ENCODE data around the gene EXPH5. TPM values are rescaled to one million over a fixed set of nuclear protein-coding genes. Genes with fewer than 3 reads are reported as not detected.

EXPH5 gene
- total RNA-seq, 2 experiments from 2014 or later: 2.0 to 2.4 TPM

DNA sequence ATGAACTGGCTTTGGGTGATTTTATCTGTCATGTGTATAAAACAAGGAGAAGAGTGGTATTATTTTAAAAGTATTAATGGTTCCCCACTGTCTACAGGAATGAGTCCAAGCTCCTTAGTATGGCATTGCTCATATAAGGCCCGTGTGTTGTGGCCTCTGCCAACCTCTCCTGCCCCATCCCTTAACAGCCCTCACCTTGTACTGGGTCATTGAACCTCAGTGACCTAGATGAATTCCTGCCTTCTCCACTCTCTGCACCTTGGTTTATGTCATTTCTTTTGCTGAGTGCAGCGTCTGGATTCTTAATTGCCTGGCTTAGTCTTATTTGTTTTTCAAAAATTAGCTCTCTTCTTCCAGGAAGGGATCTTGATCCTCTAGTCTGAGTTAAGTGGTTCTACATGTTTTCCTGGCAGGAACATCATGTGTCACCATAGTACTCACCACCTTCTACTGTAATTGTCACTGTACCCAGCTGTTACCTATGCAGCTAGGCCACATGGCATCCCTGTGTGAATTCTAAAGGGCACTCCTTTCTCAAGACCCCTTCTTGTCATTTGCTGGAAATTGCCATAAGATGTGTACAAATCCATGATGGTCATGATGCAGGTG is 59.2 kb downstream of the EXPH5 start:
- POLR2A ChIA-PET: no interaction called here
- ATAC-seq: no peak
- H3K27me3 Mint-ChIP-seq: no peaks in the 10 kb centered on the region
- CTCF ChIA-PET: interaction anchor here (1.1 to 1.2 kb wide), 2 partner anchors 15 to 423 kb away, joined by 3 to 4 read pairs; no protein-coding TSS in a partner anchor
- no peak overlapping the region for H3K4me3 Mint-ChIP-seq
- no peak overlapping the region for H3K27ac Mint-ChIP-seq
- H3K9me3 Mint-ChIP-seq (ENCODE audit: low read depth): no peaks in the 10 kb centered on the region
- H3K36me3 Mint-ChIP-seq (ENCODE audit: low read depth): no peaks in the 10 kb centered on the region
- H3K4me1 Mint-ChIP-seq: peaks cover 5% of the 10 kb centered on the region
- DNase-seq: no peak
- intact Hi-C loops (cut with DNase I, micrococcal nuclease): no loop called here

DNA sequence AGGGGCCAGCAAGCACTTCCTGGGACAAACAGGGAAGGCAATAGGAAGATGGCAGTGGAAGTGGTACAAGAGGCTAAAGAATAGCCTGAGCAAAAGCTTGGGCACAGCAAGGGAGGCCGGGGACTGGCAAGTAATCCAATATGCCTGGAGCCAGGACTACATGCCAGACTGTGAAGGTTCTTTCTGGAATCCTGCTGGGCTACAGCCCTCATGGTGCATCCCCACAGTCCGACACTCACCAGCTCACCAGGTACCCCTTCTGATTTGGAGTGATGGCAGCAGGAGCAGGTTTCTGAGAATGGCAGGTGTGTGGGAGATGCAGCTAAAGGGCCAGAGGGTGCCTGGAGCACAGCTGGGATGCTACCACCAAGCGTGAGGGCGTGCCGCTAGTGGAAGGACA is 63.1 kb downstream of the EXPH5 start:
- DNase-seq (no peak), ATAC-seq (no peak)
- Mint-ChIP-seq H3K27ac (no peak overlapping the region), H3K36me3 (ENCODE audit: low read depth) (no peaks in the 10 kb centered on the region), H3K9me3 (ENCODE audit: low read depth) (no peaks in the 10 kb centered on the region), H3K27me3 (no peaks in the 10 kb centered on the region), H3K4me3 (no peak overlapping the region), H3K4me1 (peaks cover 2% of the 10 kb centered on the region)
- ChIA-PET CTCF (no interaction called here), POLR2A (interaction anchor here (0.5 kb wide), 1 partner anchor 396 kb away, joined by 7 read pairs; no protein-coding TSS in a partner anchor)
- intact Hi-C loops (cut with DNase I, micrococcal nuclease): no loop called here

DNA sequence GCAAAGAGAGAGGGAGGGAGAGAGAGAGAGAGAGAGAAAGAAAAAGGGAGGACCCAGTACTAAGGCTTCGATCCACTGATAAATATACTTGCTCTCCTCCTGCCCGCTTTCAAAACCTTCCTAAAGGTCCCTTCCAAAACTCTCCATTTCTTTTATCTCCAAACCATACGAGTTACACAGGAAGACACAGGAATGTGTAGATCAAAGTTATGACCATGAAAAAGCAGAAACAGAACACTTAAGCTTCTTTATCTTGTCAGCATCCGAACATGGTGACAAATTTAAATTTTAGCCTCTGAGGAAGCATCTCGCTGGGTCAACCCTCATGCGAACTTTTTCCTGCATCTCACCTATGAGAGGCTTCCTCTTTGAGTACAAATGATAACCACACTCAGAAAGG is 66.2 kb downstream of the EXPH5 start:
- Mint-ChIP-seq H3K4me3 (no peak overlapping the region), H3K27ac (no peak overlapping the region), H3K4me1 (peaks cover 2% of the 10 kb centered on the region), H3K27me3 (no peaks in the 10 kb centered on the region), H3K36me3 (ENCODE audit: low read depth) (no peaks in the 10 kb centered on the region), H3K9me3 (ENCODE audit: low read depth) (peaks cover 4% of the 10 kb centered on the region)
- CTCF ChIA-PET: no interaction called here
- POLR2A ChIA-PET: no interaction called here
- DNase-seq: no peak
- intact Hi-C loops (cut with DNase I, micrococcal nuclease): no loop called here
- no peak for ATAC-seq

DNA sequence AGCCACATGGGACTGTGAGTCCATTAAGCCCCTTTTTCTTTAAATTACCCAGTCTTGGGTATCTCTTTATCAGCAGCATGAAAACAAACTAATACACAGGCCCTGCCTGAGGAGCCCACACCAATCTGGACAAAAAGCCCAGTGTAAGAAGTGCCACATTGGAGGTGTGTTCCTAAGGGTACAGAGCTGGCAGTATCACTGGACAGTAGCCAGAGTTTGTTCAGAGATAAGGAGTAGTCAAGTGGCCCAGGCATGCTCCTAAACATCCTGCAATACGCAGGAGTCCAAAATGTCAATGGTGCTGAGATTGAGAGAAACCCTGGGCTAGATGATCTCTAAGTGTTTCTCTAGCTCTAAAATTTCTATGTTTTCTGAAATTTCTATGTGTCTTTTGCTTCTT is 68.4 kb downstream of the EXPH5 start:
- CTCF ChIA-PET: interaction anchor here (0.6 to 1.4 kb wide), 3 partner anchors 19 to 158 kb away, joined by 3 read pairs; no protein-coding TSS in a partner anchor
- DNase-seq (no peak), ATAC-seq (no peak)
- Mint-ChIP-seq H3K27ac (no peak overlapping the region), H3K4me1 (no peaks in the 10 kb centered on the region), H3K27me3 (no peaks in the 10 kb centered on the region), H3K4me3 (no peak overlapping the region), H3K36me3 (ENCODE audit: low read depth) (no peaks in the 10 kb centered on the region), H3K9me3 (ENCODE audit: low read depth) (peaks cover 4% of the 10 kb centered on the region)
- intact Hi-C loops (cut with DNase I, micrococcal nuclease): no loop called here
- POLR2A ChIA-PET: no interaction called here

DNA sequence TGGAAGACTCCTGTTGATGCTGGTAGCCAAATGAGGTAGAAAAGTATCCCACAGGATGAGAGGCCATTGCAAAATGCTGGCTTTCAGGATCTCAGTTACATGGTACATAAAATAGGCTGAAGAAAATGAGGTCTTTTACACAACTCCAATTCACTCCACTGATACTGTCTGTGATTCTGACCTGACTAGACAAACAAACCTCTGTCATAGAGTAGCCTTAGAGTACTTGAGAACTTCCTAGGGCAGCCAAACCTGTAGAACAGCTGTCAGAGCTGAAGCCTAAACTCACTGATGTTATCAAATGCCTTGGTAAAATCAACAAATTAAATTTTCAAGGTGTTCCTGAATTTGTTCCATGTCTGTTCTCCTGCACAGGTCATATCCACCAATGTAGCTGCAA is 69.1 kb downstream of the EXPH5 start:
- Mint-ChIP-seq H3K4me1 (no peaks in the 10 kb centered on the region), H3K36me3 (ENCODE audit: low read depth) (no peaks in the 10 kb centered on the region), H3K4me3 (no peak overlapping the region), H3K27ac (no peak overlapping the region), H3K27me3 (no peaks in the 10 kb centered on the region), H3K9me3 (ENCODE audit: low read depth) (peaks cover 4% of the 10 kb centered on the region)
- no peak for ATAC-seq
- POLR2A ChIA-PET: no interaction called here
- CTCF ChIA-PET: no interaction called here
- no peak for DNase-seq
- intact Hi-C loops (cut with DNase I, micrococcal nuclease): no loop called here

DNA sequence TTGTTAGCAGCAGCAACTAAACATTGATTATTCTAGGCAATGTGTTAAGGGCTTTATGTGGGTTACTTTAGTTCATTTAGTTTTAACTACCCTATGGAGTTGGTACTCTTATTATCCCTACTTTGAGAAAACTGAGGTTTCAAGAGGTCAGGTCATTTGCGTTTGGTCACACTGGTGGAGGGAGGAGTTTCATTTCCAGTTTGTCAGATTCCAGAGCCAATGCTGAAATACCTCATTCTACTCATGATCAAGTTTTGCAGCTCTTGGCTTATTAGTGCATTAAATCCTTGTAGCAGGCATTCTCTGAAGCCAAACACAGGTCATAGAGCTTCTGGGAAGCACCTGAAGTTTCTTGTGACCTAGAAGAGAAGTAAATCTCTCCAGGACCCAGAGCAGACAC is 71.2 kb downstream of the EXPH5 start:
- ATAC-seq: no peak
- POLR2A ChIA-PET: no interaction called here
- CTCF ChIA-PET: no interaction called here

DNA sequence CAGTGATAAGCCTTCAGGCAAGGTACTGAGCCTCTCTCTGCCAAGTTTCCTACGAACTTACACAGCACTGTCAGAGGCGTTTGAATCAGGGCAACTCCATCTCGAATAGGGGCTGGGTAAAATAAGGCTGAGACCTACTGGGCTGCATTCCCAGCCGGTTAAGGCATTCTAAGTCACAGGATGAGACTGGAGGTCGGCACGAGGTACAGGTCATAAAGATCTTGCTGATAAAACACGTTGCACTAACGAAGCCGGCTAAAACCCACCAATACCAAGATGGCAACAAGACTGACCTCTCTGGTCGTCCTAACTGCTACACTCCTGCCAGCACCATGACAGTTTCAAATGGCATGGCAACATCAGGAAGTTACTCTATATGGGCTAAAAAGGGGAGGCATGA is 75.0 kb downstream of the EXPH5 start:
- no peak for ATAC-seq
- Mint-ChIP-seq H3K4me3 (no peak overlapping the region), H3K27me3 (no peaks in the 10 kb centered on the region), H3K4me1 (no peaks in the 10 kb centered on the region), H3K27ac (no peak overlapping the region), H3K9me3 (ENCODE audit: low read depth) (no peaks in the 10 kb centered on the region), H3K36me3 (ENCODE audit: low read depth) (peaks cover 9% of the 10 kb centered on the region)
- POLR2A ChIA-PET: no interaction called here
- intact Hi-C loops (cut with DNase I, micrococcal nuclease): no loop called here
- CTCF ChIA-PET: no interaction called here
- no peak for DNase-seq

More for the DNA sequence above, 71.2 kb downstream of the EXPH5 start:
- Mint-ChIP-seq H3K36me3 (ENCODE audit: low read depth) (no peaks in the 10 kb centered on the region), H3K27me3 (no peaks in the 10 kb centered on the region), H3K4me1 (no peaks in the 10 kb centered on the region), H3K9me3 (ENCODE audit: low read depth) (peaks cover 4% of the 10 kb centered on the region), H3K27ac (no peak overlapping the region), H3K4me3 (no peak overlapping the region)
- DNase-seq: no peak
- intact Hi-C loops (cut with DNase I, micrococcal nuclease): no loop called here

DNA sequence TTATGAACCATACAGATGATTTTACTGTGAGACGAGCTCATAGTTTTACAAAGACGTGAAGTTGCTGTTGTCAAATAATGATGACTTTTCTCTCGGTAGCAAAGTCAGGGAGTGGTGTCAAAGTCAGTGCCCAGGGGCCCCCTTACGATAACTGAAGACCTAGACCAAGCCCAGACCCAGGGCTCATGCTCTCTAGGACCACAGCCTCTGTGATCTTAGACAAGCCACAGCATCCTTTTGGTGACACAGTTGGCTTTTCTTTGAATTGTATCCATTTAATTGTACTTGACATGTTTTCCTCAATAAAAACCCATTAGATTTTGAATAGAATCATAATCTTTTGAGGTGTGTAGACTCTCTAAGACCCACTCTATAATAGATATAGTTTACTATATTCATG is 77.4 kb downstream of the EXPH5 start:
- CTCF ChIA-PET: interaction anchor here (0.5 kb wide), 1 partner anchor 38 kb away, joined by 3 read pairs; no protein-coding TSS in a partner anchor
- ATAC-seq: no peak

DNA sequence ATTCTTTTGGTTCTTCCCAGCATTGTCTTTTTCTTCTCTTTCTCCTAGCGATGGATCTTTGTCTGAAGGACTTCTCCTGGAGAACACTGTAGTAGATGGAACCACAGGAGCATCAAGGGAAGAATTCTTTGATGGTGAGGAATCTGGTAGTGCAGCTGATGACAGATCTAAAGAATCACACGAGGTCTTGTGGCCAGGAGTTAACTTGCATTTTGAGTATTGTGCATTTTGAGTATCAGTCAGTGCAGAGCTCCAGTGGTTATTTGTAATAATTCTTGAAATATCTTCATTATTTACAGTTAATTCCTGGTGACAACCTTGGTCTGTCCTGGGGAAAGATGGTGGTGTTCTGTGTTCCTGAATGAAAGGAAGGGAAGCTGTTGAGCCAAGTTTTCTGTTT is 80.9 kb downstream of the EXPH5 start:
- Mint-ChIP-seq H3K27me3 (peaks cover 3% of the 10 kb centered on the region), H3K4me3 (no peak overlapping the region), H3K4me1 (no peaks in the 10 kb centered on the region), H3K36me3 (ENCODE audit: low read depth) (peaks cover 9% of the 10 kb centered on the region), H3K27ac (no peak overlapping the region), H3K9me3 (ENCODE audit: low read depth) (no peaks in the 10 kb centered on the region)
- ATAC-seq (no peak), DNase-seq (no peak)
- POLR2A ChIA-PET: interaction anchor here (0.6 kb wide), 1 partner anchor 64 kb away, joined by 3 read pairs; no protein-coding TSS in a partner anchor
- intact Hi-C loops (cut with DNase I, micrococcal nuclease): no loop called here
- CTCF ChIA-PET: no interaction called here

More for the DNA sequence above, 77.4 kb downstream of the EXPH5 start:
- H3K36me3 Mint-ChIP-seq (ENCODE audit: low read depth): peaks cover 9% of the 10 kb centered on the region
- POLR2A ChIA-PET: no interaction called here
- no peak overlapping the region for H3K27ac Mint-ChIP-seq
- no peak for DNase-seq
- H3K9me3 Mint-ChIP-seq (ENCODE audit: low read depth): no peaks in the 10 kb centered on the region
- no peaks in the 10 kb centered on the region for H3K4me1 Mint-ChIP-seq
- H3K27me3 Mint-ChIP-seq: peaks cover 3% of the 10 kb centered on the region
- intact Hi-C loops (cut with DNase I, micrococcal nuclease): no loop called here
- no peak overlapping the region for H3K4me3 Mint-ChIP-seq

DNA sequence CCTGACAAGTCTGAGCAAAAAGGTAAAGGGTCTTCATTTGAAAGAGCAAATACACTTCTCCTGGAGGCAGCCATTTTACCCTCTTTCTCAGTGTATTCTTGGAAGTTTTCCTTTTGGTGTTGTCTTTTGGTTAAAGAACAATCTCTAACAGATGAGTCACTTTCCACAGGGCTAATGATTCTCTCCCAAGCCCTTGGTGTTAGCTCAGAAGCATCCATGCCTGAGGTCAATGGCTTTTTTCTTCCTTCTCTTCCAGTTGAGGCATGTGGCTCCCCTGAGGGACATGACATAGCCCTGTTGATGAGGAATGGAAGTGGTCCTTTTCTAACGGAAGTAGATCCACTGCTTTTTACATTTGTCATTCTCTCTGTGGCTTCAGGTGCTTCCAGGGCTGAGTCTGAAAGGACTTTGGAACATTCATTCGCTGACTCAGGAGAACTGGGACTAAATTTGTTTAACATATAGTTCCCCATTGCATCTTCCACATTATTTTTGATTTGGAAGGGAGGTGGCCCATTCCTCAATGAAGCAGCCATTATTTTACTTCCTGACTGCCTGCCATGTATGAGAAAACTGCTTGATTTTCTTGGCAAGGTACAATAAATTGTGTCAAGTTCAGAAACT is 81.6 kb downstream of the EXPH5 start:
- intact Hi-C loops (cut with DNase I, micrococcal nuclease): no loop called here
- CTCF ChIA-PET: no interaction called here
- Mint-ChIP-seq H3K27ac (no peak overlapping the region), H3K27me3 (peaks cover 3% of the 10 kb centered on the region), H3K4me3 (no peak overlapping the region), H3K9me3 (ENCODE audit: low read depth) (no peaks in the 10 kb centered on the region), H3K4me1 (no peaks in the 10 kb centered on the region), H3K36me3 (ENCODE audit: low read depth) (peaks cover 9% of the 10 kb centered on the region)
- ATAC-seq (no peak), DNase-seq (no peak)
- POLR2A ChIA-PET: no interaction called here

DNA sequence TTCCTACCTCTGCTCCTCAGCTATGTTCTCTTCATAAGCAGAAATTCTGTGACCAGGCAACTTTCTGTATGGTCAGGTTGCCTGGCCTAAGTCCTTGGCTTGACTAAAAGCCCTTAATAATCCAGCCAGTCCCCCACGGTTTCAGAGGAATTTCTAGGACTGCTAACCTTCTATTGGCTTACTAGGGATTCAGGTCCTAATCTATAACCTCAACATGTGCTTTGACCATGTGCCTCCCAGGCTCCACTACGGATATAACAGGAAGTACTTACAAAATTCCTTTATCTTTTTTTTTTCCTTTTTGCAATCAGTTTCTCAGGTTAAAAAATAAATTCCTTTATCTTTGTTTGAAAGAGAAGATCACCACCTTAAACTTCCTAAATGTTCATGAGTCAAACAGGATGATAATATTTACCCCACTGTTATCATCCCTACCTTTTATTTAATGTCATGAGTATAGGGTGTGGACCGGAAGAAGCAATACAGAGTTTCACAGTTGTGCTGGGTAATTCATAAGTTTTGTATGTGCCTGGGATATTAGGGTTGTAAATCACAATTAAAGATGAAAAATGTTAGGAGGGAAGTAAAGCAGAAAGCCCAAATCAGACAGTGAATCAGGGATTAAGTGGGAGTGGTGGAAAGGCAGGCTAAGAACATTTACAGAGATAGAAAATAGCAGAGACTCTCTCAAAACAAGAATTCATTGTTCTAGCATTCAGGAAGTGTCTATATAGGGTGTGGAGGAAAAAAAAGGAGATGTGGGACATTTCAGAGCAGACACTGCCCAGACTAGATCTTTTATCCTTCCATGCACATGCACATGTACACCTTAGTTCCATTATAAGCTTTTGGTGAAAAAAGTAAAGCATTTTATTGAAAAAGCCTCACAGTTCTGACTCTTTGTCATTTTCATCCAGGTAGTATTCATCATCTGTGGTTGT is 84.6 kb downstream of the EXPH5 start:
- CTCF ChIA-PET: no interaction called here
- no peak for DNase-seq

DNA sequence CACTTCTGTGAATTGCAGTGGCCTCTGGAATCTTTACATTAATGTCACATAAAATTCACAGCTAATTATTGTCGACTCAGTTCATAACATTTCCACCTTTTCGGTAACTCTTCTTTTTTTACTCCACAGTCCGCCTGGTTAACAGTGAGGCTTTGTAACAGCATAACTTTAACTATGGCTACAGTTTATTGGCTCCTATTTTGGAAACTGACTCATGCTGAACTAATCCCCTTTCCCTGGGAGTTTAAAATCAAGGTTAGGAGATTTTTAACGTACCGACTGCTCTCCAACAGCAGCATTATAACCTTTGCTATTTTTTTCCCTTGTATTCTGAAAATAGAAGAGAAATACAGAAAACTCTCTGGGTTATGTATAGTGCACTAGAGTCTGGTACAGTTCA is 92.2 kb downstream of the EXPH5 start:
- CTCF ChIA-PET: no interaction called here
- no peaks in the 10 kb centered on the region for H3K9me3 Mint-ChIP-seq (ENCODE audit: low read depth)
- H3K4me1 Mint-ChIP-seq: peaks cover 15% of the 10 kb centered on the region
- no peak overlapping the region for H3K4me3 Mint-ChIP-seq
- intact Hi-C loops (cut with DNase I, micrococcal nuclease): no loop called here
- no peaks in the 10 kb centered on the region for H3K36me3 Mint-ChIP-seq (ENCODE audit: low read depth)
- H3K27me3 Mint-ChIP-seq: no peaks in the 10 kb centered on the region
- no peak overlapping the region for H3K27ac Mint-ChIP-seq
- no peak for ATAC-seq
- DNase-seq: no peak
- POLR2A ChIA-PET: no interaction called here

More for the DNA sequence above, 84.6 kb downstream of the EXPH5 start:
- Mint-ChIP-seq H3K4me1 (no peaks in the 10 kb centered on the region), H3K27ac (no peak overlapping the region), H3K4me3 (no peak overlapping the region), H3K36me3 (ENCODE audit: low read depth) (peaks cover 2% of the 10 kb centered on the region), H3K9me3 (ENCODE audit: low read depth) (no peaks in the 10 kb centered on the region), H3K27me3 (peaks cover 3% of the 10 kb centered on the region)
- ATAC-seq: no peak
- POLR2A ChIA-PET: no interaction called here
- intact Hi-C loops (cut with DNase I, micrococcal nuclease): no loop called here
